22Rv1 (cell line): Measurements from ENCODE around the gene LBHD2.

Experiments used
- CTCF ChIP-seq: fragments of 450-650 bp; IDR thresholded peaks from 2 replicates; pipeline ENCODE4 v1.5.1; 2017; ENCODE audit warnings: mild to moderate bottlenecking
- ZFX ChIP-seq: fragments of 450-650 bp; IDR thresholded peaks from 2 replicates; pipeline ENCODE4 v1.6.1; 2017; ENCODE audit warnings: antibody characterized with exemption, borderline replicate concordance

GRCh38 chr14:103130017-103130764 lies 46.2 kb downstream of the LBHD2 start:
- TF ChIP-seq CTCF: no peak
- no peak for TF ChIP-seq ZFX
